Measurements from ENCODE around the gene KRTAP10-11.

KRTAP10-11 gene

GRCh38 chr21:44692798-44693512 lies 46.7 kb downstream of the KRTAP10-11 start:
- no peaks in the 10 kb centered on the region for H3K9me2 ChIP-seq (ENCODE audit: low read depth, low read length)
- H3K36me3 ChIP-seq (ENCODE audit: insufficient read depth, low read length) = no peaks in the 10 kb centered on the region
- no peaks in the 10 kb centered on the region for H3K79me2 ChIP-seq (ENCODE audit: insufficient read depth, low read length)
- H3K4me2 ChIP-seq (ENCODE audit: low read length) = no peak overlapping the region
- H3K4me3 ChIP-seq (ENCODE audit: low read depth, low read length, poor library complexity, severe bottlenecking) = no peak overlapping the region
- H4K20me1 ChIP-seq (ENCODE audit: insufficient read depth, low read length) = no peaks in the 10 kb centered on the region
- TF ChIP-seq EZH2 (IDR thresholded peaks at IDR 0.05; ENCODE audit: borderline replicate concordance, low read length) = no peak
- TF ChIP-seq CTCF (IDR thresholded peaks at IDR 0.05; ENCODE audit: low read length) = no peak
- H3K9ac ChIP-seq (ENCODE audit: low read length) = no peak overlapping the region
- H3K9me3 ChIP-seq (ENCODE audit: low read length) = peaks cover 4% of the 10 kb centered on the region; the same call in 1 of the 2 replicates
- no peak overlapping the region for H3K27ac ChIP-seq (ENCODE audit: low read depth, low read length, poor library complexity, severe bottlenecking)
- peaks cover 6% of the 10 kb centered on the region; the same call in 1 of the 2 replicates for H3K27me3 ChIP-seq (ENCODE audit: insufficient read depth, low read length)
- H3K4me1 ChIP-seq (ENCODE audit: insufficient read depth, low read length, severe bottlenecking) = no peaks in the 10 kb centered on the region
- no peaks in the 10 kb centered on the region for H3F3A ChIP-seq (ENCODE audit: insufficient read depth, low read length)
- no peak overlapping the region for H2AFZ ChIP-seq (ENCODE audit: low read length)

GRCh38 chr21:44694776-44695175 lies 48.6 kb downstream of the KRTAP10-11 start:
- no peaks in the 10 kb centered on the region for H3K36me3 ChIP-seq (ENCODE audit: insufficient read depth, low read length)
- H3K4me2 ChIP-seq (ENCODE audit: low read length) = no peak overlapping the region
- no peaks in the 10 kb centered on the region for H3K79me2 ChIP-seq (ENCODE audit: insufficient read depth, low read length)
- H3K9me3 ChIP-seq (ENCODE audit: low read length) = peaks cover 4% of the 10 kb centered on the region; the same call in 1 of the 2 replicates
- no peak overlapping the region for H3K27ac ChIP-seq (ENCODE audit: low read depth, low read length, poor library complexity, severe bottlenecking)
- no peaks in the 10 kb centered on the region for H3K9me2 ChIP-seq (ENCODE audit: low read depth, low read length)
- peaks cover 4% of the 10 kb centered on the region; the same call in 1 of the 2 replicates for H3K27me3 ChIP-seq (ENCODE audit: insufficient read depth, low read length)
- no peak overlapping the region for H3K4me3 ChIP-seq (ENCODE audit: low read depth, low read length, poor library complexity, severe bottlenecking)
- no peak overlapping the region for H2AFZ ChIP-seq (ENCODE audit: low read length)
- no peaks in the 10 kb centered on the region for H3F3A ChIP-seq (ENCODE audit: insufficient read depth, low read length)
- H3K9ac ChIP-seq (ENCODE audit: low read length) = no peak overlapping the region
- H3K4me1 ChIP-seq (ENCODE audit: insufficient read depth, low read length, severe bottlenecking) = no peaks in the 10 kb centered on the region
- H4K20me1 ChIP-seq (ENCODE audit: insufficient read depth, low read length) = no peaks in the 10 kb centered on the region
- TF ChIP-seq EZH2 (IDR thresholded peaks at IDR 0.05; ENCODE audit: borderline replicate concordance, low read length) = no peak
- no peak for TF ChIP-seq CTCF (IDR thresholded peaks at IDR 0.05; ENCODE audit: low read length)

GRCh38 chr21:44695184-44695583 lies 49.0 kb downstream of the KRTAP10-11 start:
- no peak overlapping the region for H3K9ac ChIP-seq (ENCODE audit: low read length)
- no peak overlapping the region for H2AFZ ChIP-seq (ENCODE audit: low read length)

More at GRCh38 chr21:44695184-44695583, 49.0 kb downstream of the KRTAP10-11 start:
- Histone ChIP-seq H3K36me3 (ENCODE audit: insufficient read depth, low read length) (no peaks in the 10 kb centered on the region), H4K20me1 (ENCODE audit: insufficient read depth, low read length) (no peaks in the 10 kb centered on the region), H3F3A (ENCODE audit: insufficient read depth, low read length) (no peaks in the 10 kb centered on the region), H3K79me2 (ENCODE audit: insufficient read depth, low read length) (no peaks in the 10 kb centered on the region), H3K4me3 (ENCODE audit: low read depth, low read length, poor library complexity, severe bottlenecking) (no peak overlapping the region), H3K4me2 (ENCODE audit: low read length) (no peak overlapping the region), H3K4me1 (ENCODE audit: insufficient read depth, low read length, severe bottlenecking) (no peaks in the 10 kb centered on the region), H3K27me3 (ENCODE audit: insufficient read depth, low read length) (peaks cover 2% of the 10 kb centered on the region; the same call in 1 of the 2 replicates), H3K9me2 (ENCODE audit: low read depth, low read length) (no peaks in the 10 kb centered on the region), H3K27ac (ENCODE audit: low read depth, low read length, poor library complexity, severe bottlenecking) (no peak overlapping the region), H3K9me3 (ENCODE audit: low read length) (peaks cover 4% of the 10 kb centered on the region; the same call in 1 of the 2 replicates)
- no peak for TF ChIP-seq EZH2 (IDR thresholded peaks at IDR 0.05; ENCODE audit: borderline replicate concordance, low read length)
- no peak for TF ChIP-seq CTCF (IDR thresholded peaks at IDR 0.05; ENCODE audit: low read length)

All from OCI-LY1 (cell line).